NCI-H1417 treated with DMSO at 0.1 percent for 48 hours (cell line): ENCODE measurements around the gene BLNK.

Source experiments
- DNase-seq: peaks from one replicate; lab custom pipeline; 2025; lab: John Stamatoyannopoulos, UW

Gene BLNK

DNA sequence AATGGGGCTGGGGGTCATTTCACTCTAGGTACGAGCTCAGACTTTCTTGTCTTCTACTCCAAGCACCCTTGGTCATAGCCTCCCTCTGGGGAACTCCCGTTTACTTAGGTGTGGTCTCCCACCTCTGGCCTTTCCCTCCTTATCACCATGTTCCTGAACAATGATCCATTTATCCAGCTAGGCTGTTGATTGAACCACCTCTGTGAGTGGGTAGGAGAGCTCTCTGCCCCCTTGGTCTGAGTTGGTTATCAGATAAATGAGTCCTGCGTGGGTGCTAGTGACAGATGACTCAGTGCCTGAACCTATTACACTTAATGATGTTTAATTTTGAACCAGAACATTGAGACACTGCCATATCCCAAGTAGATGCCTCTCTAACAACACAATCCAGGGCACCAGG is 9.4 kb downstream of the BLNK start:
- no peak for DNase-seq

DNA sequence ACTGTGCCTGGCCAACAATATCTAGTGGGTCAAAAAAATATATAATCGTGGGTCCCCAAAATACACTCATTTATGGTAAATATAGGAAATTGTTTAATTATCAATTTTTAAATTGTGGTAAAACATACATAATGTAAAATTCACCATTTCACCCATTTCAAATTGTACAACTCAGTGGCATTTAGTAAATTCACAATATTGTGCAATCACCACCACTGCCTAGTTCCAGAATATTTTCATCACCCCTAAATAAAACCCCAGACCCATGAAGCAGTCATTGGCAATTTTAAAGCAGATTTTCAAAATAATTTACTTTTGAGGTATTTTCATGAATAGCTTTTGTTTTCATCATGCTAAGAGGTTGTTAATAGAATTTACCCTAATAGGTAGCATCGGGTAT is 10.2 kb downstream of the BLNK start:
- no peak for DNase-seq

DNA sequence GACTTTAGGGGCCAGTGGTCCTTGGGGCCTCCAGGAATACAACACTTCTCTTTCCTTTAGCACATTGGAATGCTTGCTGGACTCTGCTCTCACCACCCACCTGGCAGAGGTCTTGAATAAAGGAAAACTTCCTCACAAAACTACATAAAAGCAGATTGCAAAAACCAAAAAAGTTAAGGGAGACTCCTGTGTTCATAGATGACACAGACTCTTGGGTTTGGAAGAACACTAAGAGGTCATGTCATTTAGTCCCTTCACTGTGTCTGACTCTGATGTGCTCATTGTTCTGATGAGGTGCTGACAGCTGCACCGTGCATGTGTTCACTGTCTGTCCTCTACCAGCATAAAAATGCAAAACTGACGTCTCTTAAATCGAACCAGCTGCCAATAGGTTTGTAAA is 11.4 kb downstream of the BLNK start:
- DNase-seq, result no peak

DNA sequence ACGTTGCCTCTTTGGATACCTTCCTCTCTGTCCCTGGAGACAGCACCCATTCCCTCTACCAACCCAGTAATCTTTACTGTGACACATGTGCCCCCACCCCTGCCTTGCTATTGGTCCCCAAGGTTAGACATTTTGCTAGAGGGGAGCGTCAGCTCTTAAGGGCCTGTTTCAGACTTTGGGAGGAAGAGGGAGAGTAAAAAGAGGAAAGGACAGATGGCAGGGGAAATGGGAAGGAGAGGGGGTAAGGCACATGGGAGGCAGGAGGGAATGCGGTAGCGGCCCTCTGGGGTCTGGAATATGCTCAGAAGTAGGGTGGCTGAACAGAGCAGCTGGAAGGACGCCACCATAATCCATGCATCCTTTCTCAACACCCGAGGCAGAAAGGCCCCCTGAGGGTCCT is 12.2 kb downstream of the BLNK start:
- no peak for DNase-seq

DNA sequence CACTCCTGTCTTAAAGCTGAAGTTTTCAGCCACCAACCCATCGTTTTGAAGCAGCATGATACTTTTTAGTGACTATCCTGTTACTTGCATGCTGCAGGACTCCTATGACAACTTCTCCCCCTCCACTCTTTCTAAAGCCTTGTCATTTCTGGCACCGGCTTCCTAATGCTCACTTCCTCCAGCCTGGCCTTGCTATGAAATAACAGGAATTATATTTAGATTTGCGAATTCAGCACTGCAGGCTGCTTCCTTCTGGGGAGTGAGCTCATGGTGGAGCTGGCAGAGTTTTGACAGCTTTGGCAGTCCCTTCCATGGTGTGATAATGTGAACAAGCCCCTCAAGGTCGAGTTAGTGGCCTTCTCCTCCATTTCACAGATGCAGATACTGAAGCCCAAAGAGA is 13.4 kb downstream of the BLNK start:
- no peak for DNase-seq

DNA sequence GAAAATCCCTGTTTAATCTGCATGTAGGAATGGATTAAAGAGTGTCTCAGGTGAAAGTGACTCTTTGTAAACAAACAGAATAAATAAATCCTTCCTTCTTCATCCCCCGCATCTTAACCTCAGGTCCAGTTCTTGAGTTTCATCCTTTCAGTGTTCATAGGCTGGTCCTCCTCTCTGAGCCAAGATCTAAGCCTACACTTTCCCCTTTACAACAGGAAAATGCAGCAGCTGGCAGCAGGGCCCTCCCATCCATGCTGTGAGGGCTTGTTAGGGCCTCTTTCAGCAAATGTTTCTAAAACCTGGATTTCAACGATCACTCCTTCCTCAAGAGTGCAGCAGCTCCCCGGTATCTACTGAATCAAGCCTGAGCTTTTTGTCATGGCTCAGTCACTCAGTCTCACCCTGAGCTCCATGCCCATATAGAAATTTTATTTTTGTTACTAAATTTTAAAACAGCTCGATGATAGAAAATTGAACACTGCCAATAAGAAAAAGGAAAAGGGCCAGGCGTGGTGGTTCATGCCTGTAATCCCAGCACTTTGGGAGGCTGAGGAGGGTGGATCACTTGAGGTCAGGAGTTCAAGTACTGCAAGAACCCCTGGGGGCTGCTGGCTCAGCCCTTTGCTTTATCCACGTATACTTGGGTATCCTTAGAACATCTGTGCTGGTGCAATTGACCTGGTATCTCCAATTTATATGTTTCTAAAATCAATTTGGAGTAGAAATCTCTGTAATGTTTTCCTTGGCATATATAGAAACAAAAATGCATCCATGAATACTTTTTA is 15.6 kb downstream of the BLNK start:
- DNase-seq, result no peak

DNA sequence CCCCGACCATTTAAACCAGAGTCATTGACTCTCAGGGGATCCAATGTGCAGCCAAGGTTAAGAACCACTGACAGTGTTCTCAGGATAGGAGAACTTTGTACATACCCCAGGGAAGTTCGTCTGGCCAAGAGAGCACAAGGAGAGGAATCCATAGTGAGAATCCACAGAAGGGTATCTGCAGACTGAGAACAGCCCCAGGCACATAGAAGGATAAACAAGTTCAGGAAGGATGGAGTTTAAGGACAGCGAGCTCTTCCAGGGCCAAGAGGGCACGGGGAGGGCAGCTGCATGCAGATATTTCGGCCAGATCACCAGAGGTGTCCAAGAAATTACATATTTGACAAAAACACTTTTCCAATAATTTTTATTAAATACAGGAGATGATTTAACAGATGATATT is 16.4 kb downstream of the BLNK start:
- no peak for DNase-seq

DNA sequence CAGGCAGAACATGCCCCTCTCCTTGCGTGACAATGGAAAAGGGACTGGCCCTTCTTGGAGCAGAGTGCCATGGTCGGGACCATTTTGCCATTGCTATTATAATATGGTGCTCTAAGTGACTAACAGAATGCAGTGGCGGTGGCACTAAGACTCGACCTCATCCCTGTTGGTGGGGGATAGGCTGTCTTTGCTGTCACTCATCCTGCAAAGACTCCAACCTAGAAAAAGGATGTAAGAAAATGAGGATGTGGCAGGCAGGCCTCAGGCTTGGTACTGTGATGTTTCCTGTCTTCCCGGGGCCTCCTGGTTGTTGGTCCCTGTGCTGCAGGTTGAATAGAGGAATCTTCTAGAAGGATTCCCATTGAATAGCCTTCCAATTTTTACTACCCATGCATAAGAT is 18.6 kb downstream of the BLNK start:
- no peak for DNase-seq

DNA sequence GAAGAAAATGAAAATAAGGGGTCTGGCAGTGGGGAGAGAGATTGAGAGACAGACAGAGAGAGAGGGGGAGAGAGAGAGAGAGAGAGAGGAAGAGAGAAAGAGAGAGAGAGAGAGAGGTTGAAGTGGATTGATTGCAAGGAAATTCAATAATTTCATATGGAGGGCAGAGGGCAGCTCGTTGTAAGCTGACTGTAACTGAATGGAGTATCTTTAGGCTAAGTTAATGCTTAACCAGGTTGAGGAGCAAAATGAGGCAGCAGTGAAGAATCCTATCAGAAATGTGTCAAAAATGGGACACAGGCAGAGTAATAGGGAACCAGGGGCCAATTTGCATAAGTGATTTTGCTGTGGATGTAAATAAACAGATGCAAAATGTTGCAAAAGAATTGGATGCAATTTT is 21.0 kb downstream of the BLNK start:
- DNase-seq, result no peak

DNA sequence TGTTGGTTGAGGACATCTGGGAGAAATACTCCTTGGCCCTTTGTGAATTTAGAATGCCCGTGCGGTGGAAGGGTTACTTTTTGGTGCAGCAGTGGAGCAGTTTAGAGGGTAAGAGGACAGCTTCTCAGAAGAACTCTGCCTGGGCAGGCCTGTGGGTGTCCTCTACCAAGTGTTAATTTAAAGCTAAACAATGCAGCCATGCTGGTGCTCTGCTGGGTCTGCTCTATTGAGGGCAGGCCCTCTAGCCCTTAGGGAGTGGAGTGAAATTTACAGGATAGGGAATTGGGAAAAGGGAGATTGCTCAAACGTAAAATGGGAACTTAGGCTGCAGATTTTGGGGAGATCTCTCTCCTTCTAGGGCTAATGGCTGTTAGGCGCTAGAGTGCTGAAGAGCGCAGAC is 22.1 kb downstream of the BLNK start:
- DNase-seq, result no peak

DNA sequence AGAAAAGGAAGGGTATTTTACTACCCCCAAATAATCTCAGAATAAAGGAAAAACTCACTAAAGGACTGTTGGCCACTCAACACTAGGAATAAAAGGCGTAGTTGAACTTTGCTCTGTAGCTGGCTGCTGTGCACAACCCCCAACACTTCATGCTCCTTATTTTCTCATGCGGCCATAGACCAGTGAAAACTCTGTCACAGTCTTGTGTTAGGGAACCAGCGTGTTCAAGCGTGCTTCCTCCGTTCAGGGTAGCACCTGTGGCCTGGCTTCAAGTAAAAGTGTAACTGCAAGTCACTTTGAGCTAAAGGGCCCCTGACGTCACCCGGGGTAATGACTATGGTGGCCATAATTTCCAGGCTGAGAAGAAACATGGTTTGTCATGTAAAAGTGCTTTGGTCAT is 27.0 kb downstream of the BLNK start:
- DNase-seq, result no peak

DNA sequence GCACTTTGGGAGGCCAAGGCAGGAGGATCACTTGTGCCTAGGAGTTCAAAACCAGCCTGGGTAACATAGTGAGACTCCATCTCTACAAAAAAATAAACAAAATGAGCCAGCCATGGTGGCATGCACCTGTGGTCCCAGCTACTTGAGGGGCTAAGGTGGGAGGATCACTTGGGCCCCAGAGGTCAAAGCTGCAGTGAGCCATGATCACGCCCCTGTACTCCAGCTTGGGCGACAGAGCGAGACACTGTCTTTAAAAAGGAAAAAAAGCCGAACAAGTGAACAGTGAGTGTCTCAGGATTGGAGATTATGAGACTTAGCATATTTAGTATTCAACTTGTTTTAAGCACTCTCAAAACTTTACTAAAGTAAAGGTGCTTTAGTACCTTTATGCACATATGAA is 28.1 kb downstream of the BLNK start:
- DNase-seq, result no peak

DNA sequence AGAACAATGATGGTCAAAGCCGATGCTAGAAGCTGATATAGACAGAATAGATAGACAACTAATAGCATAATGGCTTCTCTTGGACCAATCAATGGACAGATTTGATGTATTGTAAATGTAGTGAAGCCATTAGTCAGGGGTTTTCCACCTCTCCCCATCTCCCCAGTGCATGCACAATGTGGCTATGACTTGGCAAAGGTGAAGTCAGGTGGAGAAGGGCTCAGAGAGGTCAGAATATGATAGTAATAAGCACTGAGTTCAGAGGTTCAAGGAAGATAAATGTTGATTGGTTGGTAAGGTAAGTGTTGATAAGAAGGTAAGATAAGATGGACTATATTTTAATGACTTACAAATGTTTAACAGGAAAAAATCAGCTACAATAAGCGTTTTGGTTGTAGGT is 28.5 kb downstream of the BLNK start:
- no peak for DNase-seq

DNA sequence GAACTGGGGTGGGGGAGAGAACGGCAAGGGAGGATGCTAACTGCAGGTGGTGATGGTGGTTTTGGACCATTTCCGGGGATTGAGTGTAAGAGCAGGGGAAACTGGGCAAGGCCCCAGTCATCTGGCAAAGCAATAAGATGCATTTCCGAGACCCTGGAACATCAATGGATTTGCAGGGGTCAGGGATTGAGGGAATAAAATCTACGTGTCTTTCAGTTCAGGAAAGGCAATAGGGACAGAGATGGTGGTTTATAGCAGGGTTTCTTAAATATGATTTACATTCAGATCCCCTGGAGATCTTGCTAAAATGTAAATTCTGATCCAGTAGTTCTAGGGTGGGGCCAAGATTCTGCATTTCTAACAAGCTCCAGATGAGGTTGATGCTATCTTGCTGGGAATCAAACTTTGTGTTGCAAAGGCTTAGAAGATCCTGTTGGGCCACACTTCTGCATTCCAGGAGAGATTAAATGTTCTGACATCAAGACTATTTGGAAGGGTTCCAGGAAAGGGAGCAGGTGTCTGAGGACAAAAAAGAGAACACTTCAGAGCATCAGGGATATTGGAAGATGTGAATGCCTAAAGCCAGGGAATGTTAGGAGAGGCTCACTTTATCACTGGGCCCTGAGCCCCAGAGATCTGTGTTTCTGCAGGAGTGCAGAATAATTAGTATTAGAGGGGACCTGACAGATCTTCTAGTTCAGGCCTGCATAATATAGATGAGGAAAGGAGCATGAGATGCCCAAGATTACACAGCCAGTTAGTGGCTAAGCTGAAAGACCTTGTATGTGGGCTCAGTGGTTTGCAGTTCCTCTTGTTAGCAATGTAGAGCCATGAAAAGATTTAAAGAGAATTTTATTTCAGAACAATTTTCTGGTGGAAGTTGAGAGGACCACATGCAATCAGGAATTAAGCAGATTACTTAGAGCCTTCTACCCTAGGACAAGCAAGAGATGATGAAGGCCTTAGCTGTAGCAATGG is 32.4 kb downstream of the BLNK start:
- no peak for DNase-seq

DNA sequence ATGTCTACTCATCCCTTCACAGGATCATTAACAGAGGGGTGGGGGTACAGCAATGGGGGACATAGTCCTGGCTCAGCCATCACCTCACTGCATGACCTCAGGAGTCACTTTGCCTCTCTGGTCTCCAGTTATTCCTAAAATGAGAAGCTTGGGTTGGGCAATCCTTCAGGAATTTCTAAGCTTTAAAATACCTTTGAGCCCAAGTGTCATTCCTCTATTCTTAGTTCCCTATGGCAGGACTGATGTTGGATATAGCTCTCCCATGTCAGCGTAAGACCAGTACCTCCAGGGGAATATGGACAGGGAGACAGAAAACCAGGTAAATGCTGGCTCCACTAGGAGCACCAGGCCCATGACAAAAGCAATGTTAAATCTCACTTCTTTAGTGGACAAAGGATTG is 34.5 kb downstream of the BLNK start:
- DNase-seq, result no peak

DNA sequence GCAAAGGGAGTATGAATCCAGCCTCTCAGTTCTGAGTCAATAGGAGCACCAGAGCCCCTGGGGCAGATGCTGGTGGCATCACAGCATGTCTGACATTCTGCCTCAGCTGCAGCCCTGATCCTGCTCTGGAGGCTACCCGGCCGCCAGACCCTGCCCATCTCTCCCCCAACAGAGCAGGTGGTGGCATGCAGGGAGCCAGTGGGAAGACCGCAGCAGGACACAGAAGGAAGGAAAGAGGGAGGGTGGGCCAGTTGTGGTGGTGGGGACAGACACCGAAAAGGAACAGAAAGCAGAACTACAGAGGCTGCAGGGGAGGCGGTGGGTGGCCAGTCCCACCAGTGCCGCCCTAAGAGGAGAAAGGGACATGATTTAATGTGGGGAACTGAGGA is 35.3 kb downstream of the BLNK start:
- no peak for DNase-seq

DNA sequence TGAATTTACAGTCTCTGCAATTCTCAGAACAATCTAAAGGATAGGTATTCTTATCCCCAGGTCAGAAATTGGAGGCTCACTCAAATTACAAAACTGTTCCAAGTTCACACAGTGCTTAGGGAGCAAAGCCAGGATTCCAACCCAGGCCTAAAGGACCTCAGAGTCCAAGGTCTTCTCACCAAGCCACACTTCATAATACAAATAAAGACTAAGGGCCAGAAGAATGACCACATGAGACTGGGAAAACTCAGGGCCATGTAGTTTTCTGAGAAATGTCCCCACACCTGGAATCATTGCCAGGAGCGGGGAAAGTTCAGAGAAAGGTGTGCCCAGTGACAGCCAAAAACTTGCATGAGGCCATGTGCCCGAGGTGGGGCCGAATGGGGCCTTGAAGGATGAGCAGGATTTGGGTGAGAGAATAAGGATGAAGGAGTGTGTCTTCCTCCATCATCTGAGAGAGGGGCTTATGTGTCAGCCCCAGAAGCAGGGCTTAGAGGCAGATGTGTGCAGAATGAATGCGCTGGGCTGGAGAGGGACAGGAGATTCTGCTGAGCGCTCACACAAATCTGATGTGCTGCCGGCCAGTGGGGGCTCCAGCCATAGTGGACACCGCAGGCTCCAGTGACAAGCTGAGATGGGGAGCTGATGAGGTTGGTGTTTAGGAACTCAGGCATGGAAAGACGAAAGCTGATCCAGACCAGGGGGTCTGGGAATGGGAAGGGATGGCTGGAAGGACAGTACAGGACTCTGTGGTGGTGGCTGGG is 35.9 kb downstream of the BLNK start:
- no peak for DNase-seq

DNA sequence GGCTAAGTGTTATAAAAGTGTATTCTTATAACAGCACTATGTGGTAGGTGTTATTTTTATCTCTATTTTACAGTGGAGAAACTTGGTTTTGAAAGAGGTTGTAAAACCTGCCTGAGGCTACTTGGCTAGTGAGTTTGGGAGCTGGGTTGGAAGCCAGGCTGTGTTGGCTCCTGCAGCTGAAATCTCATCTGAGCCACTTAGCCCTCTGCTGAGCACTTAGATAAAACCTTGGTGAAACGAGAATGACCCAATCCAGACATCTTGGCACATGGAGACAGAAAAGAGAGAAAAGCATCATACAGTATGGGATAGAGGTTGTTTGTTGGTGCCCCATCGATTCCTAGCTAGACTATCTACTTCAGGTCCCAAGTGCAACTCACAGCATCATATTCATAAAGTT is 37.4 kb downstream of the BLNK start:
- no peak for DNase-seq

DNA sequence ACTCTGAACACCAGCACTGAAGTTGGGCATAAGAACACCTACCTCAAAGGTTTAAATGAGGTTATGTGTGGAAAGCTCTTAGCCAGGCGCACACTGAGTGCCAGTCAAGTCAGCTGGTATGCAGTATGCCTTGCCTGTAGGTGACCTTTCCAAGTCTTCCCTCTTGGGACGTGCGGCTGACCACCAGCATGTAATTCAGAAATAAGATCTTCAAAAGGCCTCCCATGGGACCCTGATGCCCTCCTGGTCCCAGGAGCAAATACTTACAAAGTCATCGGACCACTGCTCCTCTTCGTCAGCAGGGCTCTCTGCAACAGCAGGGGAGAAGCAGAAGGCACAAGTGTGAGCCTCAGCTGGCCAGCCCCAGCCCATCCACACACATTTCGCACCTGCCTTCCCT is 40.8 kb downstream of the BLNK start:
- no peak for DNase-seq

DNA sequence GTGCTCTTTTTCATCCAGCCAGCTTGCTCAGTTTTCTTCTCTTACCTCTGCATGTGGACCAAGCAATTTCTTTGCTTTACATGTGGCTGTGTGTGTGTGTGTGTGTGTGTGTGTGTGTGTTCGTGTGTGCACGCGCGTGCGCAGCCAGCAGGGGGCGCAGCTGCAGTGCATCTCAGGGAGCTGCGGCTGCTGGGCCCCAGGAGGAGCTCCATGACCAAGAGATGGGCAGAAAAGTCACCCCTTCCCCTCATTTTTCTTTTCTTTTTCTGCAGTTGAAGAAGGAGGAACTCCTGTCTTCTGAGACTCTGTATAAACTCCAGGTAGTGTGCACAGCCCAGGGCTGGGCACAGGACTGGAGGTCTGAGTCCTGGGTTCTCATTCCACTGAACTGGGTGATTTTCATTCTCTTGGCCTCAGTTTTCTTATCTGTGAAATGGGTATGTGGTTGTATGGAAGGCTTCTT is 41.8 kb downstream of the BLNK start:
- DNase-seq, result no peak

DNA sequence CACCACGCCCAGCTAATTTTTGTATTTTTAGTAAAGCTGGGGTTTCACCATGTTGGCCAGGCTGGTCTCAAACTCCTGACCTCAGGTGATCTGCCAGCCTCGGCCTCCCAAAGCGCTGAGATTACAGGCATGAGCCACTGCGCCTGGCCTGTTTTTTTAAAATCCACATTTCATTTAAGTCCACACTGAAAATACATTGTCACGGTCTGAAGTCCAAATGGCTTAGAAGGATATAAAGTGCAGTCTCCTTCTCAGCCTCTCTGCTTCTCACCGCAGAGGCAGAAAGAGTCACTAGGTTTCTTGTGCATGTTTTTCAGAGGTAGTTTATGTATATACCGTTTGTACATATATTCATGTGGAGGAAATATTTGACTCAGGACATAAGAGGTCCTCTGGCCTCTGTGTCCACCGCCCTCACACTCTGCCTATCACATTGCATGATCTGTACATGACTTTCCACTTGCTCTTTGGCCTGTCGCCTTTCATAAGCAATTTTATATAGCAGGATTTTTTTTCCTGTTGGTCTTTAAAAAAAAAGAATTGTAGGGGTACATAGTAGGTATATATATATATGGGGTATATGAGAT is 42.9 kb downstream of the BLNK start:
- DNase-seq, result no peak

DNA sequence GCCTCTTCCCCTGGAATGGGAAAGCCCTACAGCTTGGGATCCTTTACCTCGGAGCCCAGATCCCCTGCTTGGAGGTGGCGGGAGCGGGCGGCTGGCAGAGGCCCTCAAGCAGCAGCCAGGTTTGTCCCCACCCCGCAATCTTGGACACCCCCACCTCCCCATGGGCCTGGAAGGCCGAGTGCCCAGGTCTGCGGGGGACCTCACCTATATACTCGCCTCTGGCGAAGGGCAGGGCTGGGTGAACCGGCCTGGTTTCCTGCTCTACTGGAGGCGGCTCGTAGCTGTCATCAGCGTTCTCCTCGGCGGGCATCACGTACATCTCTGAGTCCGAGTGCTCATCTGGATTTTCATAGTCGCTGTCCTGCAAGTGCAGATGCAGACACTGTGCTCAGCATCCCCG is 44.2 kb downstream of the BLNK start:
- DNase-seq, result no peak
